Stimulated activated CD8-positive, alpha-beta memory T cell treated with anti-CD3 and anti-CD28 coated beads, Interleukin-4, amount 100 ng/mL, for 1 hour (primary cell): Measurements from ENCODE around the gene CHKB.
A peak's percentile ranks its signal among the peaks of the same experiment; 100 is the strongest.

Experiments used
- DNase-seq, 2 donors: peaks; one replicate each; pipeline ENCODE4 v3.0.0-alpha.2; 2020; ENCODE audit warnings: low read depth in 2 of 2, low spot score in 1 of 2

Gene CHKB

DNA sequence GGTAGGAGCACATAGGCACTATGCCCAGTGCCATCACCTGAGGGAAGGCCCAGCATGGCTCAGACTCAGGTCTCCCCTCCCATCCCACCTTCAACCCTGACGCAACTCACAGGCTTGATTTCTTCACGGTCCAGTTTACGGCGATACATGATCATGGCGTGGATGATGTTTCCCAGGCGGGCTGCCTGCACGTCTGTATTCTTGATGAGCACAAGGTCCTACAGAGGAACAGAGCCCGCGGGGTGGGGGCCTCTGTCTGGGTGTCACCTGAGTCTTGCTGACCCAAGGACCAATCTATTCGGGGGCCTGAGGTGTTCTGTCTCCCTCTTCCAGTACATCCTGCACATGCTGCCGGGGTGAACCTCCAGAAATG lies 8.3 kb downstream of the CHKB start:
- DNase-seq: no peak

GRCh38 chr22:50573491-50574382 lies 8.9 kb downstream of the CHKB start:
- no peak for DNase-seq

GRCh38 chr22:50572965-50573364 lies 9.7 kb downstream of the CHKB start:
- no peak for DNase-seq

- no peak for DNase-seq
Measured at GRCh38 chr22:50571264-50572175, 11.1 kb downstream of the CHKB start.

DNA sequence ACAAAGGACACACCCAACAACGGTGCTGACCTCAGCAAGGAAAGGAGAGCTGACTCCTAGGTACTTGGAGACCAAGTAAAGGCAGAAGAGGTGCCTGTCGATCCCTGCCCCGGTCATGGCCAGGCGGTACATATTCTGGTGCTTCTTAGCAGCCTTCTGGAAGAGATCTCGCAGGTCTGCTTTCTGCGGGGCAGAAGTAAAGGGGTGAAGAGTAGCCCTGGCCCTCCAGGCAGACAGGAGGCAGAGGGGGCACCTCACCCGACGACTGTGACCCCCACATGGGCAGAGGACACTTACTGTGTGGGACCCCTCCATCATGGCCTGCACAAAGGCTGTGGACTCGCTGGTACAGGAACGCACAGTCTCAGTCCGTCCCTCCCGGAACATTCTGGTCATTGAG lies 11.8 kb downstream of the CHKB start:
- no peak for DNase-seq

GRCh38 chr22:50569896-50570535 lies 12.6 kb downstream of the CHKB start:
- DNase-seq: no peak

- no peak for DNase-seq
Measured at GRCh38 chr22:50569041-50569459, 13.6 kb downstream of the CHKB start.

GRCh38 chr22:50568626-50569025 lies 14.0 kb downstream of the CHKB start:
- DNase-seq: no peak

GRCh38 chr22:50567721-50568252 lies 14.9 kb downstream of the CHKB start:
- DNase-seq: no peak

DNA sequence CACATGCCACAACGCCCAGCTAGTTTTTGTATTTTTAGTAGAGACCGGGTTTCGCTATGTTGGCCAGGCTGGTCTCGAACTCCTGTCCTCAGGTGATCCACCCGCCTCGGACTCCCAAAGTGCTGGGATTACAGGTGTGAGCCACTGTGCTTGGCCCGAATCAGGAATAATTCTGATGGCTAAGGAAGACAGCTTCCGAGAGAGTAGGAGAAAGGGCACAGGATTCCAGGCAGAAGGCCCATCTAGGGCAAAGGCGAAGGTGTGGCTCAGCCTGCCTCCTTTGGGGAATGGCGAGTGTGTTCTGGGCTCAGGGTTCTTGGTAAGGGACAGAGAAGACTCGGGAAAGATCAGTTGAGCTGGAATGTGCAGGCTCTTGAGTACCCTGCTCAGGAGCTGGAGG lies 18.4 kb downstream of the CHKB start:
- DNase-seq: no peak

GRCh38 chr22:50563413-50564160 lies 19.1 kb downstream of the CHKB start:
- no peak for DNase-seq

GRCh38 chr22:50562523-50563412 lies 19.9 kb downstream of the CHKB start, which contains the start of gene SYCE3:
TSS of gene SYCE3 (minus strand) at chr22:50562919. CDS start at chr22:50556405, 6,514 bp downstream.
- peak; percentile 90 to 96 for DNase-seq

GRCh38 chr22:50561401-50562358 lies 21.0 kb downstream of the CHKB start:
- no peak for DNase-seq

DNA sequence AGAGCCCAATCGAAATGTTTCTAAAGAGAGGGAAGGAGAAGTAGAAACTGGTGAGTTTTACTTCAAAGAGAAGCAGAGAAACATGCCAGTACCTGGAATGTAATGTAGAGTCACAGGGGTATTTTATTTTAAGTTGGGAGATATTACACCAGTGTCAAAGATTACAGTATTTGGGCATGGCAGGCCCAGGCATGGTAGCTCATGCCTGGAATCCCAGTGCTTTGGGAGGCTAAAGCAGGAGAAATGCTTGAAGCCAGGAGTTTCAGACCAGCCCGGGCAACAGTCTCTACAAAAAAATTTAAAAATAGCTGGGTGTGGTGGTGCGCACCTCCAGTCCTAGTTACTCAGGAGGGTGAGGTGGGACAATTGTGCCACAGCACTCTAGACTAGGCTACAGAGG lies 22.6 kb downstream of the CHKB start:
- DNase-seq: no peak

DNA sequence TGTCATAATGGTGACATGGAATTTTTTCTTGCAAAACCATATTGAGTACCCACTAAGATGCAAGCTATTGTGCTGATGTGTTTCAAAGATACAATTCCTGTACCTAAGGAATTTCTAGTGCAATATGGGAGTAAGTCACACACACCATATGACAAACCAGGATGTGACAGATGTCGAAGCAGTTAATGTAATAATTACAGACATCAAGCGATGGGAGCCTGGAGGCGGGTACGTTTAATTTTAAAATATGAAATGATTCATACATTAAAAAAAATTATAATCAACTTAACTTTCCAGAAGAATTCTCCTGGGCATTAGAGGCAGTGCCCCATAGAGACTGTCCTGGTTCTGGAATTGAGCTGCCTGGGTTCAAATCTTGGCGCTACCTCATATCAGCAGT lies 25.9 kb downstream of the CHKB start:
- DNase-seq: no peak

GRCh38 chr22:50553310-50553709 lies 29.3 kb downstream of the CHKB start:
- DNase-seq: no peak

GRCh38 chr22:50551160-50551752 lies 31.4 kb downstream of the CHKB start:
- no peak for DNase-seq

DNA sequence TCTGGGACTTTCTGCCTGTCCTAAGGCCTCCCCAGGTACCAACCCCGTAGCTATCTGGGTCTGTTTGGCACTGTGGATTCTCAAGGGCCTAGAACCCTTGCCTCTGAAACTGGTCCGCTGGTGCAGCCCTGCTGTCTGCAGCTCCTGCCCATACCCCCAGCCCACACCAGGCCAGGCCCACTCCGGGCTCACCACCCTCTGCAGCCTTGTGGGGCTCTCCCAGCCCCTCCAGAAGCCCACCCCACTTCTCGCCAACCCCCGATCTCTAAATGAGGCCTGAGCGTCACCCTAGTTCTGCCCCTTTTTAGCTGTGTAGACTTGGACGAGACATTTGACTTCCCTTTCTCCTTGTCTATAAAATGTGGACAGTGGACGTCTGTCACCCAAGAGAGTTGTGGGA lies 32.3 kb downstream of the CHKB start:
- DNase-seq: no peak
